ENCODE data around the gene TMCC2.

DNA sequence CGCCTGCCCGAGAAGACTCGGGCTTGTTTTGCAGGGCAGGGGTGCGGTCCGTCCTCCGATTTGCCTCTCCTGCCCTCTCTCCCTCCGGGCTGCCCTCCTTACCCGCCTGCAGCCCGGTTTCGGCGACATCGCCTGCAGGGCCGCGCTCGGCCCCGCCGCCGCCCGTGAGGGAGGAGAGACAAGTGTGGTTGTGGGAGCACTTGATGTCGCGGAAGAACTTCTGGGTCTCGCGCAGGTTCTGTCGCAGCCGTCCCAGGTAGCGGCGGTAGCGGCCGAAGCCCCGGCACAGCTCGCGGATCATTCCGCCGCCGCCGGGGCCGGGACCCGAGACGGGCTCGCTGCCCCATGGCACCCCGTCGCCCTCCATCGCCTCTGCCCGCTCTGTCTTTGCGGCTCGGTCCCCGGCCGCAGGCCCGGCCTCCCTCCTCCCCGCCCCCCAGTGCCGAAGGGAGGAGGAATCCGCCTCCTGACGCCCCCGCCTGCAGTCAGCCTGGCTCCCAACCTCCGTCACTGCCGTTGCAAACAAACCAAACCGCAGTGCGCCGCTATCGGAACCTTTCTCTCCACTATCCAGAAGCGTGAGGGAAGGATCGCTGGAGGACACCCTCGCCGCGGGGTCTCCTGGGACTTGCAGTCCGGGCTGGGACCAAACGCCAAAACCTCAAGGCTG is 16.4 kb upstream of the TMCC2 start, which contains the start of gene DSTYK:
- TF ChIP-seq, protein P1, sequence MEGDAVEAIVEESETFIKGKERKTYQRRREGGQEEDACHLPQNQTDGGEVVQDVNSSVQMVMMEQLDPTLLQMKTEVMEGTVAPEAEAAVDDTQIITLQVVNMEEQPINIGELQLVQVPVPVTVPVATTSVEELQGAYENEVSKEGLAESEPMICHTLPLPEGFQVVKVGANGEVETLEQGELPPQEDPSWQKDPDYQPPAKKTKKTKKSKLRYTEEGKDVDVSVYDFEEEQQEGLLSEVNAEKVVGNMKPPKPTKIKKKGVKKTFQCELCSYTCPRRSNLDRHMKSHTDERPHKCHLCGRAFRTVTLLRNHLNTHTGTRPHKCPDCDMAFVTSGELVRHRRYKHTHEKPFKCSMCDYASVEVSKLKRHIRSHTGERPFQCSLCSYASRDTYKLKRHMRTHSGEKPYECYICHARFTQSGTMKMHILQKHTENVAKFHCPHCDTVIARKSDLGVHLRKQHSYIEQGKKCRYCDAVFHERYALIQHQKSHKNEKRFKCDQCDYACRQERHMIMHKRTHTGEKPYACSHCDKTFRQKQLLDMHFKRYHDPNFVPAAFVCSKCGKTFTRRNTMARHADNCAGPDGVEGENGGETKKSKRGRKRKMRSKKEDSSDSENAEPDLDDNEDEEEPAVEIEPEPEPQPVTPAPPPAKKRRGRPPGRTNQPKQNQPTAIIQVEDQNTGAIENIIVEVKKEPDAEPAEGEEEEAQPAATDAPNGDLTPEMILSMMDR (IDR thresholded peaks at IDR 0.05): no peak
- no peak for TF ChIP-seq POLR2A (IDR thresholded peaks at IDR 0.05)

All from testis (tissue), 2 donors.